ENCODE data around the gene ATG4A. TPM values are rescaled to one million over a fixed set of nuclear protein-coding genes. Genes with fewer than 3 reads are reported as not detected.

ATG4A gene
- total RNA-seq (2021; fragmentation: NEBNext Ultra II Directional; extraction: Animal tissue kit (Norgen Biotek cat#: 25700)) = 2.0 and 2.2 TPM in 2 replicates
- 1.1 and 1.2 TPM in 2 replicates for polyA plus RNA-seq (2011; rRNA removed)
- 1.3 TPM for polyA plus RNA-seq (2011; cell fraction: cytosol; rRNA removed)
- polyA plus RNA-seq (2011; cell fraction: nucleus; rRNA removed) = 0.63 TPM
- 1.5 to 2.4 TPM (median 1.7 TPM) in 4 replicates for polyA plus RNA-seq (2012, experiment 1 of 2)
- 0.34 TPM for polyA plus RNA-seq (2012, experiment 2 of 2)
- polyA plus RNA-seq (2013, experiment 1 of 2) = 2.6 TPM
- 2.9 TPM for polyA plus RNA-seq (2013, experiment 2 of 2)
- 2.0 and 2.8 TPM in 2 replicates for polyA minus RNA-seq (2011; rRNA and poly(A)+ RNA removed)
- not detected for polyA minus RNA-seq (2011; cell fraction: cytosol; rRNA and poly(A)+ RNA removed)
- polyA minus RNA-seq (2011; cell fraction: nucleus; rRNA and poly(A)+ RNA removed) = 1.2 TPM
- long read RNA-seq, experiment 1, partial matches to known transcripts = 1 of 2 reads
- long read RNA-seq, experiment 1, other reads (novel, unspliced or antisense) = 0 of 2 reads
- long read RNA-seq, experiment 2, transcript ATG4A-203 (13 exons, 2,315 nt) = major isoform, 5 of 5 reads
- long read RNA-seq, experiment 2, partial matches to known transcripts = 0 of 5 reads
- long read RNA-seq, experiment 2, other reads (novel, unspliced or antisense) = 0 of 5 reads

- Histone ChIP-seq H3K36me3 (ENCODE audit: control insufficient read depth in 2 of 4, insufficient read depth in 4 of 4, low read length in 3 of 4) (peaks cover 4 to 9% (median 6%) of the 10 kb centered on the region in 4 experiments; a peak in 6 of 8 replicates), H3K14ac (ENCODE audit: insufficient read length) (no peak within 1 kb of the TSS), H2BK15ac (ENCODE audit: low read length) (no peak within 1 kb of the TSS), H4K20me1 (replicated peaks in 1 of 2; ENCODE audit: control insufficient read depth in 1 of 2, insufficient read depth in 2 of 2, low read length in 2 of 2) (no peaks in the 10 kb centered on the region), H2BK120ac (replicated peaks; ENCODE audit: low read depth, low read length) (no peak within 1 kb of the TSS), H3K79me1 (ENCODE audit: low read depth, low read length) (no peaks in the 10 kb centered on the region), H3K79me2 (ENCODE audit: control insufficient read depth in 1 of 2, insufficient read depth in 2 of 2, low read length in 2 of 2) (peaks cover 0 to 9% of the 10 kb centered on the region in 2 experiments; a peak in 2 of 4 replicates), H4K8ac (ENCODE audit: extremely low read depth, insufficient read depth, low read length) (no peak within 1 kb of the TSS), H3K27me3 (replicated peaks in 1 of 4; ENCODE audit: control insufficient read depth in 3 of 4, extremely low read depth in 1 of 4, insufficient read depth in 3 of 4, low read length in 3 of 4) (no peaks in the 10 kb centered on the region), H3K4ac (replicated peaks; ENCODE audit: insufficient read length, low read depth, low read length) (no peak within 1 kb of the TSS), H3K23me2 (ENCODE audit: low read depth, low read length) (peaks cover 4% of the 10 kb centered on the region; the same call in 1 of the 2 replicates), H3K9ac (replicated peaks in 1 of 4; ENCODE audit: extremely low read depth in 1 of 4, low read depth in 3 of 4, low read length in 3 of 4) (peak within 1 kb of the TSS; percentile 71 to 89 (median 80)), H2AK5ac (ENCODE audit: low read depth, low read length) (no peak within 1 kb of the TSS), H3K56ac (replicated peaks; ENCODE audit: insufficient read length, low read depth, low read length) (no peak within 1 kb of the TSS), H3K23ac (ENCODE audit: insufficient read length) (no peak within 1 kb of the TSS), H2BK5ac (ENCODE audit: low read depth, low read length) (no peak within 1 kb of the TSS; the same call in 1 of the 2 replicates), H2BK20ac (ENCODE audit: low read length) (no peak within 1 kb of the TSS), H3K4me3 (ENCODE audit: extremely low read depth in 1 of 4, insufficient read depth in 2 of 4, low read depth in 3 of 4, low read length in 4 of 4) (peak within 1 kb of the TSS; percentile 74 to 92 (median 76)), H3K18ac (ENCODE audit: extremely low read depth, low read length) (no peak within 1 kb of the TSS), H4K91ac (replicated peaks; ENCODE audit: insufficient read length, low read length) (no peak within 1 kb of the TSS), H3K4me1 (replicated peaks in 1 of 4; ENCODE audit: control insufficient read depth in 3 of 4, insufficient read depth in 4 of 4, low read length in 3 of 4) (no peaks in the 10 kb centered on the region), H3K27ac (ENCODE audit: low read depth, low read length) (peak within 1 kb of the TSS; percentile 69; the same call in 1 of the 2 replicates), H3K4me2 (ENCODE audit: insufficient read depth in 1 of 2, low read depth in 2 of 2, low read length in 2 of 2) (peak within 1 kb of the TSS; percentile 80 to 84), H3K9me3 (ENCODE audit: insufficient read depth in 2 of 2, low read depth in 1 of 2, low read length in 1 of 2) (no peaks in the 10 kb centered on the region), H4K5ac (ENCODE audit: insufficient read length, low read depth, low read length) (peak within 1 kb of the TSS; percentile 44), H2BK12ac (ENCODE audit: low read depth, low read length) (no peak within 1 kb of the TSS), H2AFZ (ENCODE audit: low read length) (peak within 1 kb of the TSS; percentile 97; the same call in 1 of the 2 replicates)
- ChIA-PET POLR2A (ENCODE audit: partially characterized antibody) (interaction anchor here (0.6 to 0.9 kb wide), 4 partner anchors 11 to 347 kb away, joined by 3 to 5 read pairs (median 4); partner anchors contain the start of gene COL4A6), CTCF (ENCODE audit: partially characterized antibody) (interaction anchor here (0.7 to 2.1 kb wide), 3 partner anchors 21 to 266 kb away, joined by 3 to 5 read pairs (median 4); partner anchors contain the start of gene MID2)
- 3% methylated on average over 27 of the region's 47 CpGs; no CpG with 5 or more reads in 1 of the 2 experiments for WGBS, 2 experiments (ENCODE audit: extremely low coverage in 1 of 2, insufficient coverage in 1 of 2, insufficient read length in 1 of 2, insufficient replicate concordance in 2 of 2, low coverage in 1 of 2, low lambda C conversion rate in 2 of 2, missing lambda C conversion rate in 1 of 2)
- FAIRE-seq (peak; percentile 84), DNase-seq (ENCODE audit: low read depth in 1 of 2, low spot score in 2 of 2) (peak; percentile 79 to 81)
- TF ChIP-seq SP2 (IDR thresholded peaks at IDR 0.05; ENCODE audit: low read length) = no peak
- TF ChIP-seq ATF2 (IDR thresholded peaks at IDR 0.05; ENCODE audit: low read length) = no peak
- peak; percentile 85 for TF ChIP-seq CREB1 (IDR thresholded peaks at IDR 0.05)
- TF ChIP-seq PHF8 (conservative IDR thresholded peaks at IDR 0.05; ENCODE audit: low read depth, low read length) = peak; percentile 79
- peak; percentile 66 to 80 for TF ChIP-seq POLR2A (IDR thresholded peaks at IDR 0.05; ENCODE audit: control extremely low read depth in 1 of 2, low read depth in 2 of 2, low read length in 2 of 2)
- TF ChIP-seq EP300 (IDR thresholded peaks at IDR 0.05; ENCODE audit: borderline replicate concordance in 1 of 2, low read depth in 2 of 2, low read length in 2 of 2) = no peak
- TF ChIP-seq TAF1 (IDR thresholded peaks at IDR 0.05; ENCODE audit: low read depth, low read length) = peak; percentile 62; the same call in 1 of the 2 replicates
- TF ChIP-seq POLR2AphosphoS5 (IDR thresholded peaks at IDR 0.05; ENCODE audit: low read depth, low read length) = peak; percentile 77
Measured at GRCh38 chrX:108091264-108091877, at the start of gene ATG4A, which contains the start of gene PSMD10. TSS of gene ATG4A (plus strand) at chrX:108091778. CDS start at chrX:108091827, 49 bp downstream. TSS of gene PSMD10 (minus strand) at chrX:108091542. CDS start at chrX:108091520, 22 bp downstream.

Measured in H1 (cell line).